HAP-1 (cell line): Measurements from ENCODE around the gene ROGDI.
"Not testable (repeated sequence)": the region's sequence is repeated elsewhere in the genome, so short reads cannot be mapped to it uniquely, and the experiment has no call there.

Experiments used
- DNase-seq, 2 experiments: peaks; one replicate each; pipeline ENCODE4 v3.0.0-alpha.2; 2016 to 2020; ENCODE audit warnings: low spot score in 2 of 2
- H3K27me3 ChIP-seq: fragments of 250-450 bp; sonication (Bioruptor Pico); 2 replicates; pipeline ENCODE4 v1.5.1; 2020; ENCODE audit warnings: low read depth, mild to moderate bottlenecking, moderate library complexity
- H3K36me3 ChIP-seq: fragments of 250-450 bp; sonication (Bioruptor Pico); replicated peaks from 2 replicates; pipeline ENCODE4 v1.5.1; 2020; ENCODE audit warnings: mild to moderate bottlenecking
- H3K4me1 ChIP-seq: fragments of 250-450 bp; sonication (Bioruptor Pico); 2 replicates; pipeline ENCODE4 v1.5.1; 2020; ENCODE audit warnings: mild to moderate bottlenecking
- H3K4me3 ChIP-seq: fragments of 250-450 bp; sonication (Bioruptor Pico); 2 replicates; pipeline ENCODE4 v1.5.1; 2020; ENCODE audit warnings: mild to moderate bottlenecking, moderate library complexity
- H3K9me3 ChIP-seq: fragments of 250-450 bp; sonication (Bioruptor Pico); 2 replicates; pipeline ENCODE4 v1.5.1; 2020; ENCODE audit warnings: mild to moderate bottlenecking, moderate library complexity
- in situ Hi-C: fragments of 300-500 bp; cut with MboI; formaldehyde crosslinking; loops from 3 replicates; pipeline ENCODE4 v1.14.3; 2020; ENCODE audit warnings: low sequenced_read_pairs, inconsistent platforms, mixed read lengths

ROGDI gene

DNA sequence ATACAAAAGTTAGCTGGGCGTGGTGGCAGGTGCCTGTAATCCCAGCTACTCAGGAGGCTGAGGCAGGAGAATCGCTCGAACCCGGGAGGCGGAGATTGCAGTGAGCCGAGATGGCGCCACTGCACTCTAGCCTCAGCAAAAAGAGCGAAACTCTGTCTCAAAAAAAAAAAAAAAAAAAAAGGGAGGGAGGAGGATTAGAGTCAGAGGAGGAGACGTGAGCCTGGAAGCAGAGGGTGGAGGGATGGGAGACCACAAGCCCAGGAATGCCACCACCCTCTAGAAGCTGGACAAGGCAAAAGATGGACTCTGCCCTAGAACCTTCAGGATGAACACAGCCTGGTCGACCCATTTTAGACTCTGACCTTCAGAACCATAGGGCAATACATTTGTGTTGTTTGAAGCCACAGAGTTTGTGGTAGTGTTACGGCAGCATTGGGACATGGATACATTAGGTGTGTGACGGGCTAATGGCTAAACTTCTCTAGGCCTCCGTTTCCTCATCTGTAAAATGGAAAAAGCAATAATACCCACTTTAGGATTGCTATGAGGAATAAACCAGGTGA lies 9.4 kb downstream of the ROGDI start:
- Histone ChIP-seq H3K27me3 (no peaks in the 10 kb centered on the region), H3K4me3 (no peak overlapping the region), H3K9me3 (no peaks in the 10 kb centered on the region), H3K36me3 (no peaks in the 10 kb centered on the region), H3K4me1 (no peaks in the 10 kb centered on the region)
- no peak for DNase-seq
- in situ Hi-C loops: no loop called here

DNA sequence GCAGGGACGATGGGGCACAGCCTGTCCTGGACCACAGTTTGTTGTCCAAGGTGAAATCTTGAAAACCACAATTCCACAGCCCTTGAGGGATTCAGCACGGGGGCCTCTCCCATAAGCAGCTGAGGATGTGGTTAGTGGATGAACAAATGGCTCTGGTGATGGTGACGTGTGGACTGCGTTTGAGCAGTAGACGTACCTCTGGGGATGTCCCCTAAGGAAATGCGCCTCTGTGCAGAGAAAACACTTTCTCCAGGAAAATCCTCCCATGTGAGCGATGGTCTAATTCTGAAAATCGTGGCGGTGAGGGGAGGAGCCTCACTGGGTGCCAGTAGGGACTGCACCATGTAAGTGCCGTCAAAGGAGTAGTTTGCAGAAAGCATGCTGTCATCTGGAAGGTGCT lies 11.6 kb downstream of the ROGDI start:
- no peaks in the 10 kb centered on the region for H3K4me1 ChIP-seq
- H3K27me3 ChIP-seq: no peaks in the 10 kb centered on the region
- no peak for DNase-seq
- no peaks in the 10 kb centered on the region for H3K9me3 ChIP-seq
- in situ Hi-C loops: no loop called here
- H3K4me3 ChIP-seq: no peak overlapping the region
- no peaks in the 10 kb centered on the region for H3K36me3 ChIP-seq

DNA sequence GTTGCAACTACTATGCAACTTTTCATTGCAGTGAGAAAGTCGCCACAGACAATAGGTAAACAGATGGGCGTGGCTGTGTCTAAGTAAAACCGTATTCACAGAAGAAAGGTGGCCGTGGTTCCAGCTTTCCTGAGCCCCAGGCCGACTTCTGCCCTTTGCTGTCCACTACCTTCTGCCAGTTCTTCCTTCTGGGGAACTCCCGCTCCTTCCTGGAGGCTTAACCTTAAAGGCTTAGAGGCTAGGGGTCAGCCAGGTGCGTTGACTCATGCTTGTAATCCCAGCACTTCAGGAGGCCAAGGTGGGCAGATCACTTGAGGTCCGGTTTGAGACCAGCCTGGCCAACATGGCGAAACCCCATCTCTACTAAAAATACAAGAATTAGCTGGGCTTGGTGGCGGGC lies 12.2 kb downstream of the ROGDI start:
- DNase-seq: no peak
- Histone ChIP-seq H3K27me3 (no peaks in the 10 kb centered on the region), H3K36me3 (no peaks in the 10 kb centered on the region), H3K9me3 (no peaks in the 10 kb centered on the region), H3K4me1 (no peaks in the 10 kb centered on the region), H3K4me3 (no peak overlapping the region)
- in situ Hi-C loops: no loop called here

DNA sequence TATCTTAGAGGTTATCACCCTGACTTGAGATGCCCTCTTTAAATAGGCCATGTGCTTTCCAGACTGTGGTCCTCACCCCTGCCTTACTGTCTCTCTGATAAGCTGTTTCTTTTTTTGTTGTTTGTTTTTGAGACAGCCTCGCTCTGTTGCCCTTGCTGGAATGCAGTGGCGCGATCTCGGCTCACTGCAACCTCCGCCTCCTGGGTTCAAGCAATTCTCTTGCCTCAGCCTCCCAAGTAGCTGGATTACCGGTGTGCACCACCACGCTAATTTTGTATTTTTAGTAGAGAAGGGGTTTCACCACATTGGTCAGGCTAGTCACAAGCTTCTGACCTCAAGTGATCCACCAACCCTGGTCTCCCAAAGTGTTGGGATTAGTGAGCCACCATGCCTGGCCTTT lies 13.5 kb downstream of the ROGDI start:
- no peak overlapping the region for H3K4me3 ChIP-seq
- in situ Hi-C loops: no loop called here
- no peak for DNase-seq
- H3K9me3 ChIP-seq: no peaks in the 10 kb centered on the region
- no peaks in the 10 kb centered on the region for H3K4me1 ChIP-seq
- no peaks in the 10 kb centered on the region for H3K27me3 ChIP-seq
- no peaks in the 10 kb centered on the region for H3K36me3 ChIP-seq

DNA sequence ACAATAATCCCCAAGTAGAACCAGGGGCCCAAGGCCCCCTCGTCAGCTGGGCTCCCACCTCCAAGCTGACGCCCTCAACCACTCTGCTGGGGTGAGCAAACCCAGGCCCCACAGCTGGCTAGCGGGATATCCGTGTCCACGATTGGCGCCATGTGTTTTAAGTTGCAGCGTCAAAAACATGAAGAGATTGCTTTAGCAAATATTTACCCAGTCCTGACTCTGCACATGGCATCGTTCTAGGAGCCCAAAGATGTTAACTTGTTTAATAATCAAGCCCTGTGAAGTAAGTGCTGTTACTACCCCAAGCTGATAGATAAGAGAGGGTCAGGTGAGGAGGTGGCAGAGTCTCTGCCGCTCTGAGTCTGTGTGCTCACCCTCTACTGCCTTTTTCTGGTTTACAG lies 13.9 kb downstream of the ROGDI start:
- Histone ChIP-seq H3K9me3 (no peaks in the 10 kb centered on the region), H3K4me1 (no peaks in the 10 kb centered on the region), H3K4me3 (no peak overlapping the region), H3K36me3 (no peaks in the 10 kb centered on the region), H3K27me3 (no peaks in the 10 kb centered on the region)
- DNase-seq: no peak
- in situ Hi-C loops: no loop called here

DNA sequence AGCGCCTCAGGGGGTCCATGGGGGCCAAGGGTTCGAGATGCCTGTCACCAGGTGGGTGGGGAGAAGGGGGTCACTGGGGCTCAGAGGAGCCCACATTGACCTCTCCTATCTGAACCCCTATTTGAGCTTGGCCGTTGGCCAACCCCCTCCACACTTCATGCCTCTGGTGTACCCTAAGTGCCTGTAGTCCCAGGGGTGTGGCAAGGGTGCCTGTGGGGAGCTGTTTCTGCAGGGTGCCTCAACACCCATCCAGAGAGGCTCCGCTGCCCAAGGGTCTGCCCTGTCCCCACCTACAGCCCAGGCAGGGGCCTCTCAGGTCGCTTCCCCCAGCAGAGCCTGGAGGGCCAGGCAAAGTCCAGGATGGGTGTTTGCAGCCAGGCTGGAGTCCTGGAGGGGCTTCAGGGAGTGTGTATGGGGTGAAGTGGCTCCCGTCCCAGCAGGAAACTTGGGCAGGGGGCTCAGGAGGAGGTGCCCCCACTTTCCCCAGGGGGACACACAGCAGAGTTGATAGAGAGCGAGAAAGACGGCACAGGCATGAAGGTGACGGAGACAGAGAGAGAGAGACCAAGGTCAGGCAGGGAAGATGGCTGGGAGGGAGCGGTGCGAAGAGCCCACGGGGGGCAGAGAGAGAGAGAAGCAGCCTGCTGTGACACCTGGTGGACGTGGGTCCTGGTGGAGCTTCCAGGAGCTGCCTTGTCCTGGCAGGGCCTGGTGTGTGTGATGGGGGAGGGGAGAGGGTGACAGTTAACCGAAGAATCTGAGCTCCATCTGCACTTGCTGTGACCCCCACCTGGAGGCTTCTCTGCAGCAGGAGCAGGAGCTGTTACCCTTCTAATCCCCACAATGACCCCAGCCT lies 14.6 kb downstream of the ROGDI start, which contains the start of gene SEPTIN12:
Gene SEPTIN12 (minus strand): TSS at position 719 of the 856 bp plus-strand sequence. CDS start 700 bp downstream, at position 19.
- H3K4me1 ChIP-seq: no peaks in the 10 kb centered on the region
- DNase-seq: no peak
- no peaks in the 10 kb centered on the region for H3K27me3 ChIP-seq
- no peaks in the 10 kb centered on the region for H3K36me3 ChIP-seq
- in situ Hi-C loops: no loop called here
- no peaks in the 10 kb centered on the region for H3K9me3 ChIP-seq
- H3K4me3 ChIP-seq: no peak within 1 kb of the TSS

DNA sequence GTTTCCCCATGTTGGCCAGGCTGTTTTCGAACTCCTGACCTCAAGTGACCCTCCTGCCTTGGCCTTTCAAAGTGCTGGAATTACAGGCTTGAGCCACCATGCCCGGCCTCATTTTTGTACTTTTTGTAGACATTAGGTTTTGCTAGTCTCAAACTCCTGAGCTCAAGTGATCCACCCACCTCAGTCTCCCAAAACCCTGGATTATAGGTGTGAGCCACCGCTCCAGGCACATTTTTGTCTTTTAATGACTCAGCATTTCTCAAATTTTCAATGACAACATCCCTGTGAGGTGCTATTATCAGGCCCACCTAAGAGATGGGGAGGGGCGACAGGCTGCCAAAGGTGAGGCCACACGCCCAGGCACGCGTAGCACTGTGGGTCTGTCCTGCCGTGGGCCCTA lies 15.4 kb downstream of the ROGDI start:
- Histone ChIP-seq H3K36me3 (no peaks in the 10 kb centered on the region), H3K27me3 (no peaks in the 10 kb centered on the region), H3K9me3 (no peaks in the 10 kb centered on the region), H3K4me3 (no peak overlapping the region), H3K4me1 (no peaks in the 10 kb centered on the region)
- in situ Hi-C loops: no loop called here
- DNase-seq: no peak

DNA sequence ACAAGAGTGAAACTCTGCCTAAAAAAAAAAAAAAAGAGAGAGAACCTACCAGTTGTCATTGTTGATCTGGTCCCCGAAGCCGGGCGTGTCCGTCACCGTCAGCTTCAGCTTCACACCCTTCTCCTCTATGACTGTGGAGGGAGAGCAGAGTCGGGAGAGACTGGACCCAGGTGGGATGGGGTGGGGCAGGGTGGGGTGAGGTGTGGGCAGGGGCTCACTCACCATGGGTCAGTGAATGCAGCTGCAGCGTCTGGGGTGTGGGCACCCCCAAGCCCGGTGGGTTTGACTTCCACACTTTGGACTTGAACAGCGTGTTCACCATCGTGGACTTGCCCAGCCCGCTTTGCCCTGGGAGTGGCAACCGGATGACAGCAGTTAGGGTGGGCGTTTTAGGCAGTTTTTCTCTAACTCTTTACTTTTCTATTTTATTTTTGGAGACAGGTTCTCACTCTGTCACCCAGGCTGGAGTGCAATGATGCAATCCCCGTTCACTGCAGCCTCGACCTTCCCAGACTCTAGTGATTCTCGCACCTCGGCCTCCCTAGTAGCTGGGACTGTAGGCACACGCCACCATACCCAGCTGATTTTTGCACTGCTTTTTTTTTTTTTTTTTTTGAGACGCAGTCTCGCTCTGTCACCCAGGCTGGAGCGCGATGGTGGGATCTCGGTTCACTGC lies 16.5 kb downstream of the ROGDI start:
- Histone ChIP-seq H3K4me1 (no peaks in the 10 kb centered on the region), H3K9me3 (no peaks in the 10 kb centered on the region), H3K36me3 (no peaks in the 10 kb centered on the region), H3K27me3 (no peaks in the 10 kb centered on the region), H3K4me3 (no peak overlapping the region)
- in situ Hi-C loops: no loop called here
- DNase-seq: no peak

DNA sequence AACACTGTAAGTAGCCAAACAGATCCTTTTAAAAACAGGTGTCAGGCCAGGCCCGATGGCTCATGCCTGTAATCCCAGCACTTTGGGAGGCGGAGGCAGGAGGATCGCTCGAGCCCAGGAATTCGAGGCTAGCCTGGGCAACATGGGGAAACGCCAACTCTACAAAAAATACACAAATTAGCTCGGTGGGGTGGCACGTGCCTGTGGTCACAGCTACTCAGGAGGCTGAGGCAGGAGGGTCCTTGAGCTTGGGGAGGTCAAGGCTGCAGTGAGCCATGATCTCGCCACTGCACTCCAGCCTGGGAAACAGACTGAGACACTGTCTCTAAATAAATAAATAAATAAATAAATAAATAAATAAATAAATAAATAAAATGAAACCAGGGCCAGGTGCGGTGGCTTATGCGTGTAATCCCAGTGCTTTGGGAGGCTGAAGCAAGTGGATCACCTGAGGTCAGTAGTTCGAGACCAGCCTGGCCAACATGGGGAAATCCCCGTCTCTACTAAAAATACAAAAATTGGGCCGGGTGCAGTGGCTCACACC lies 17.9 kb downstream of the ROGDI start:
- H3K4me3 ChIP-seq, DNase-seq, H3K27me3 ChIP-seq, H3K36me3 ChIP-seq, H3K4me1 ChIP-seq, H3K9me3 ChIP-seq, in situ Hi-C loops: not testable (repeated sequence)

DNA sequence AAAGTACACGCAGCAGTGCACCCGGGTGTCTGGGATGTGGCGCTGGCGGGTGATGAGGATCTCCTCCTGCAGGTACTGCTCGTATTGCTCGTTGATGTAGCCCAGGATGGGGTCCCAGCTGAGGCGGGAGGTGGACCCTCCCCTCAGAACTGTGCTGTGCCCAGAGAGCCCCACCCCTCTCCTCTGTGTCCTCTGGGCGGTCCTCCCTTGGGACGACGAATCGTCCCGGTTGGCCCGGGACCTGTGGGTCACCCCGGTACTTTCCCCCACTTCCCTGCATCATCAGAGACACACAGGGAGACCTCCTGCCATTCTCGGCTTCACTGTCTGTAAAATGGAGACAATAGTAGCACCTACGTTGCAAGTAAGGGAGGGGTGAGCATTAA lies 18.5 kb downstream of the ROGDI start:
- Histone ChIP-seq H3K4me1 (no peaks in the 10 kb centered on the region), H3K9me3 (no peaks in the 10 kb centered on the region), H3K36me3 (no peaks in the 10 kb centered on the region), H3K4me3 (no peak overlapping the region), H3K27me3 (no peaks in the 10 kb centered on the region)
- in situ Hi-C loops: no loop called here
- no peak for DNase-seq

DNA sequence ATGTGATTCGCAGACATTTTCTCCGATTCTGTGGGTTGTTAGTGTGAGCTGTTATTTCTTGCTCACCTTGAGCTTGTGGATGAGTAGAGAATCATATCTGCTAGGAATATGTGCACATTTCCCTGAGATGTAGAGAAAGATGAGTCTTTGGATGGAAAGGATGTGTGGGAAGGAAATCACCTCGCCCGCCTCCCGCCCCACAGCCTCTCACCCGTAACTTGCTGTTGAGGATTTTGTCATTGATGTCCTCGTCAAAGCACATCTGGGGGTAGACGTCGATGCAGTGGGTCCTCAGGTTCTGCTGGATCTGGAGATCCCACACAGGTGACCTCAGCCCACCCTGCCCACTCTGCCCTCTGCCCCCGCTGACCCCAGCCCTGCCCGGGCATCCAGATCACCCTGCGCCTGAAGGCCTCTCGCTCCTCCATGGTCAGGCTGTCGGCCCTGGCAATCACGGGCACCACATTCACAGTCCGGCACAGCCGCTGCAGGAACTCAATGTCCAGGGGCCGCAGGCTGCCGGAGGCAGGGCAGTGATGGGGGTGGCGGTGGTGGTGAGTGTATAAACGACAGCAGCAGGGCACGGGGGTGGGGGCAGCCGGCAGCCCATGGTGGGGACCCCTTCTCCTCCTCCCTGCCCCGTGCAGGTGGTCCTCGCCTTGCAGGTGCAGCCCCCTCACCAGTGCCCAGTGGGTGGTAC lies 19.0 kb downstream of the ROGDI start:
- no peaks in the 10 kb centered on the region for H3K4me1 ChIP-seq
- H3K4me3 ChIP-seq: no peak overlapping the region
- in situ Hi-C loops: no loop called here

DNA sequence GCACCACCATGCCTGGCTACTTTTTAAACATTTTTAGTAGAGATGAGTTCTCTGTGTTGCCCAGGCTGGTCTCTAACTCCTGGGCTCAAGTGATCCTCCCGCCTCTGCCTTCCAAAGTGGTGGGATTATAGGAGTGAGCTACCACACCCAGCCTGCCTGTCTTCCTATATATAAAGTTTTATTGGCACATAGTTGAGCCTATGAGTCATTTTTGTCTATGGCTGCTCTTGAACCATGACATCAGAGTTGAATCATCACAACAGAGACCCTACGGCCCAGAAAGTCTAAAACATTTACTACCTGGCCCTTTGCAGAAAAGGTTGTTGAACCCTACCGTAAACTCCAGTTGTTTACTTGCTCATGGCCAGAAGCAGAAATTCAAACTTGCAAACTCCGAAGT lies 22.2 kb downstream of the ROGDI start:
- no peak for DNase-seq
- Histone ChIP-seq H3K36me3 (no peaks in the 10 kb centered on the region), H3K9me3 (no peaks in the 10 kb centered on the region), H3K27me3 (no peaks in the 10 kb centered on the region), H3K4me1 (no peaks in the 10 kb centered on the region), H3K4me3 (no peak overlapping the region)
- in situ Hi-C loops: no loop called here

More for the DNA sequence above, 19.0 kb downstream of the ROGDI start:
- H3K9me3 ChIP-seq: no peaks in the 10 kb centered on the region
- no peaks in the 10 kb centered on the region for H3K36me3 ChIP-seq
- no peak for DNase-seq
- no peaks in the 10 kb centered on the region for H3K27me3 ChIP-seq

DNA sequence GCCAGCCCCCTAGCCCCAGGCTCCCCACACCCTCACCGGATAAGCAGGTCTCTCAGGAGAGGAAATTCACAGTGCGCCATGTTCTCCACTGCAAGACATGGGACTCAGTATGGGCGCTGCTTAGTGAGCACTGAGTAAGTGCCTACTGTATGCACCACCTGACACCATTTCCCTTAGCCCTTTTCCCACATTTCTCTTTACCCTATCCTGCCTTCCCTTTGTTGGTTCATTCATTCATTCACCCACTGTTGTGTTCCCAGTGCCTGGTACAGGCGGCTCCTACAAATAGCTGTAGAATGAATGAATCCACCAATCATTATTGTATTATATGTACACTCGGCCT lies 24.4 kb downstream of the ROGDI start:
- Histone ChIP-seq H3K4me3 (no peak overlapping the region), H3K4me1 (peaks cover 3% of the 10 kb centered on the region; the same call in 1 of the 2 replicates), H3K27me3 (no peaks in the 10 kb centered on the region), H3K9me3 (no peaks in the 10 kb centered on the region), H3K36me3 (no peaks in the 10 kb centered on the region)
- no peak for DNase-seq
- in situ Hi-C loops: no loop called here
